HG03571 (cell line): ENCODE measurements around the gene ARSG.
"Not testable (repeated sequence)": the region's sequence is repeated elsewhere in the genome, so short reads cannot be mapped to it uniquely, and the experiment has no call there.

ENCODE experiments used
- ATAC-seq: cut with Tn5 transposase; IDR thresholded peaks from one replicate; pipeline ENCODE4 v1.9.1; 2021; ENCODE audit not compliant: unreplicated experiment

Gene ARSG

GRCh38 chr17:68304706-68305105, 13.4 kb downstream of the ARSG start:
- ATAC-seq = no peak

- ATAC-seq = no peak
Observed at GRCh38 chr17:68305142-68305541, 13.8 kb downstream of the ARSG start.

- no peak for ATAC-seq
Observed at GRCh38 chr17:68306819-68307218, 15.5 kb downstream of the ARSG start.

- ATAC-seq = no peak
Observed at GRCh38 chr17:68307443-68307842, 16.1 kb downstream of the ARSG start.

GRCh38 chr17:68308486-68308885, 17.2 kb downstream of the ARSG start:
- ATAC-seq = not testable (repeated sequence)

GRCh38 chr17:68309066-68309670, 17.9 kb downstream of the ARSG start:
- not testable (repeated sequence) for ATAC-seq

- no peak for ATAC-seq
Observed at GRCh38 chr17:68310152-68310551, 18.9 kb downstream of the ARSG start.

GRCh38 chr17:68314916-68315535, 23.7 kb downstream of the ARSG start:
- ATAC-seq = no peak

- ATAC-seq = no peak
Observed at GRCh38 chr17:68315930-68316329, 24.6 kb downstream of the ARSG start.

GRCh38 chr17:68317458-68317857, 26.2 kb downstream of the ARSG start:
- no peak for ATAC-seq

GRCh38 chr17:68318103-68318991, 27.1 kb downstream of the ARSG start:
- ATAC-seq = no peak

- ATAC-seq = no peak
Observed at GRCh38 chr17:68319410-68320162, 28.3 kb downstream of the ARSG start.

GRCh38 chr17:68320311-68320865, 29.1 kb downstream of the ARSG start:
- no peak for ATAC-seq

GRCh38 chr17:68320943-68321555, 29.8 kb downstream of the ARSG start:
- ATAC-seq = no peak

GRCh38 chr17:68321556-68321954, 30.3 kb downstream of the ARSG start:
- no peak for ATAC-seq

- no peak for ATAC-seq
Observed at GRCh38 chr17:68322630-68323029, 31.3 kb downstream of the ARSG start.

GRCh38 chr17:68324114-68324513, 32.8 kb downstream of the ARSG start:
- ATAC-seq = no peak

GRCh38 chr17:68324654-68325336, 33.5 kb downstream of the ARSG start:
- no peak for ATAC-seq

GRCh38 chr17:68325961-68326360, 34.7 kb downstream of the ARSG start:
- no peak for ATAC-seq

GRCh38 chr17:68326681-68327080, 35.4 kb downstream of the ARSG start:
- no peak for ATAC-seq
